ENCODE data around the gene NOL12.
A peak's percentile ranks its signal among the peaks of the same experiment; 100 is the strongest.

Gene NOL12

GRCh38 chr22:37675930-37676735 is 10.0 kb upstream of the NOL12 start:
- DNase-seq (ENCODE audit: low spot score) = no peak
- in situ Hi-C loops (cut with MboI; ENCODE audit: low pct_unique_long_range_greater_than_20kb, low sequenced_read_pairs, unreplicated experiment) = loop anchor here (10.0 kb wide), 1 partner anchor 51 kb away; no protein-coding TSS in a partner anchor
- TF ChIP-seq, protein P1, sequence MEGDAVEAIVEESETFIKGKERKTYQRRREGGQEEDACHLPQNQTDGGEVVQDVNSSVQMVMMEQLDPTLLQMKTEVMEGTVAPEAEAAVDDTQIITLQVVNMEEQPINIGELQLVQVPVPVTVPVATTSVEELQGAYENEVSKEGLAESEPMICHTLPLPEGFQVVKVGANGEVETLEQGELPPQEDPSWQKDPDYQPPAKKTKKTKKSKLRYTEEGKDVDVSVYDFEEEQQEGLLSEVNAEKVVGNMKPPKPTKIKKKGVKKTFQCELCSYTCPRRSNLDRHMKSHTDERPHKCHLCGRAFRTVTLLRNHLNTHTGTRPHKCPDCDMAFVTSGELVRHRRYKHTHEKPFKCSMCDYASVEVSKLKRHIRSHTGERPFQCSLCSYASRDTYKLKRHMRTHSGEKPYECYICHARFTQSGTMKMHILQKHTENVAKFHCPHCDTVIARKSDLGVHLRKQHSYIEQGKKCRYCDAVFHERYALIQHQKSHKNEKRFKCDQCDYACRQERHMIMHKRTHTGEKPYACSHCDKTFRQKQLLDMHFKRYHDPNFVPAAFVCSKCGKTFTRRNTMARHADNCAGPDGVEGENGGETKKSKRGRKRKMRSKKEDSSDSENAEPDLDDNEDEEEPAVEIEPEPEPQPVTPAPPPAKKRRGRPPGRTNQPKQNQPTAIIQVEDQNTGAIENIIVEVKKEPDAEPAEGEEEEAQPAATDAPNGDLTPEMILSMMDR (IDR thresholded peaks at IDR 0.05; ENCODE audit: extremely low read depth, insufficient read depth, missing control alignments) = no peak

DNA sequence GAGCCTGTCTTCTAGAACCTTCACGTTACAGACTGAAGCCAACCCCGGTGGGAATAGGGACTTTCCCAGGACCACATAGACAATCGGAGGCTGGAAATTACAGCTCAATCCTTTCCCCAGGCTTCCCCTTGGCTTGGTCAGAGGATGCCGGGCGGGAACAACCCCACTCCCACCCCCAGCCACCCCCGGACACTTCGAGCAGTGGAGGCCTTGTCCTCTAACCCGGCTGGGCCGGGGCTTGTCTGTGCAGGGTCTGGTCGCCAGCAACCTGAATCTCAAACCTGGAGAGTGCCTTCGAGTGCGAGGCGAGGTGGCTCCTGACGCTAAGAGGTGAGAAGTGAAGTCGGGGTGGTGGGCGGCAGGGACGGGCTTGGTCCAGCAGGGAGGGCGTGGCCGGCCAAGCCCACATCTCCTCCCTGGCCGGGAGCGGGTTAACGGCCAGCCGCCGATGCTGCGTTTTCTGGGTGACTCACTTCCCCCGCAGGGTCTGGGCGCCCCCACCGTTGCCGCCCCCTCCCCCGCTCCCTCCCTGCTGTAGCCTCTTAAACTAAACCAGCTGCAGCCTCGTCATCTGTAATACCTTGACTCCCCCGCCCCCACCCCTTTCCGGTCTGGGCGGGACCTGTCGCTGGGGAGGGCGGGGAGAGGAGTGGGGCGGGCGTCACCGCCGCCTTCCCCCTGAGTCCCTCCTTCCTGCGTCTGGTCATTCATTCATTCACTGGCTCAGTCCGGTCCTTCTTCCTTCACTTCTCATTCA is 9.2 kb upstream of the NOL12 start:
- in situ Hi-C loops (cut with MboI; ENCODE audit: low pct_unique_long_range_greater_than_20kb, low sequenced_read_pairs, unreplicated experiment) = loop anchor here (10.0 kb wide), 1 partner anchor 52 kb away; no protein-coding TSS in a partner anchor
- TF ChIP-seq, protein P1 (IDR thresholded peaks at IDR 0.05; ENCODE audit: extremely low read depth, insufficient read depth, missing control alignments) = no peak
- peak; percentile 89 for DNase-seq (ENCODE audit: low spot score)

- in situ Hi-C loops (cut with MboI; ENCODE audit: low pct_unique_long_range_greater_than_20kb, low sequenced_read_pairs, unreplicated experiment) = loop anchor here (10.0 kb wide), 1 partner anchor 53 kb away; no protein-coding TSS in a partner anchor
- DNase-seq (ENCODE audit: low spot score) = no peak
- TF ChIP-seq, protein P1 (IDR thresholded peaks at IDR 0.05; ENCODE audit: extremely low read depth, insufficient read depth, missing control alignments) = no peak
Measured at GRCh38 chr22:37677493-37677974, 8.6 kb upstream of the NOL12 start.

- TF ChIP-seq, protein P1 (IDR thresholded peaks at IDR 0.05; ENCODE audit: extremely low read depth, insufficient read depth, missing control alignments) = no peak
- in situ Hi-C loops (cut with MboI; ENCODE audit: low pct_unique_long_range_greater_than_20kb, low sequenced_read_pairs, unreplicated experiment) = loop anchor here (10.0 kb wide), 1 partner anchor 54 kb away; no protein-coding TSS in a partner anchor
- DNase-seq (ENCODE audit: low spot score) = no peak
Measured at GRCh38 chr22:37678372-37678771, 7.8 kb upstream of the NOL12 start.

DNA sequence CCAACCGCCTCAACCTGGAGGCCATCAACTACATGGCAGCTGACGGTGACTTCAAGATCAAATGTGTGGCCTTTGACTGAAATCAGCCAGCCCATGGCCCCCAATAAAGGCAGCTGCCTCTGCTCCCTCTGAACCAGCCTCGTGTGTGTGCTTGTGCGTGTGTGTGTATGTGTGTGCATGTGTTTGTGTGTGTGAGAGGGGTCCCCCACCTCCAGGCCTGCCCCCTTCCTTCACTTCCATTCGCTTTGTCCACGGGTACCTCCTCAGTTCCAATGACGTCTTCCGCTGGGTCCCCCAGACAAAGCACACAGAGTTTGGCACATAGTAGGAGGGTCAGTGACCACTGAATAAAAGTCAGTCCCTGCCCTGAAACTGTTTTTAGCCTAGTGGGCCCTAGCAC is 6.5 kb upstream of the NOL12 start:
- TF ChIP-seq, protein P1 (IDR thresholded peaks at IDR 0.05; ENCODE audit: extremely low read depth, insufficient read depth, missing control alignments) = no peak
- DNase-seq (ENCODE audit: low spot score) = no peak
- in situ Hi-C loops (cut with MboI; ENCODE audit: low pct_unique_long_range_greater_than_20kb, low sequenced_read_pairs, unreplicated experiment) = loop anchor here (10.0 kb wide), 1 partner anchor 55 kb away; no protein-coding TSS in a partner anchor

DNA sequence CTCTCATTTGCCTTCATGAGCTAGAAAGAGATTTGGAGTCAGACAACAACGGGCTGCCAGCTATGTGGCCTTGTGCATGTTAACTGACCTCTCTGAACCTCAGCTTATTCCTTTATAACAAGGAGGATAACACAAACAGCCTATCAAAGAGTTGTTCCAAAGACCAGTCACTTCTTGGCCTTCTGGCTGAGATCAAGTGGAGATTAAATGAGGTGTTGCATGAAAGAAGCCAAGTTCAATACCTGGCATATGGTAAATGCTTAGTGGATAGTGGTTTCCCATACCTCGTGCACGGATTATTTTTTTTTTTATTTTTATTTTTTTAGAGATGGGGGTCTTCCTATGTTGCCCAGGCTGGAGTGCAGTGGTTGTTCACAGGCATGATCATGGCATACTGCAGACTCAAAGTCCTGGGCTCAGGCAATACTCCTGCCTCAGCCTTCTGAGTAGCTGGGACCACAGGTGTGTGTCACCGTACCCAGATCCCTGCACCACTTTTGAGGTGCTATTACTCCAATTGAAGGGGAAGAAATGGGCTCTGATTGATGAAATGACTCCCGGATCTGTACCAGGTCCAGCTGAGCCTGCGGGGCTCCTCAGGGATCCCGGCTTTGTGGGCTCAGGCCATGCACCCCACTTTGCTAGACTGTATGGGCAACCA is 5.8 kb upstream of the NOL12 start:
- in situ Hi-C loops (cut with MboI; ENCODE audit: low pct_unique_long_range_greater_than_20kb, low sequenced_read_pairs, unreplicated experiment) = no loop called here
- DNase-seq (ENCODE audit: low spot score) = no peak
- TF ChIP-seq, protein P1 (IDR thresholded peaks at IDR 0.05; ENCODE audit: extremely low read depth, insufficient read depth, missing control alignments) = no peak

Data from GM13977 (cell line).